NCI-H226 (cell line): ENCODE results near the gene FLRT1.

ENCODE experiments used
- DNase-seq: peaks from one replicate; pipeline ENCODE4 v3.0.0-alpha.2; 2015

The FLRT1 gene

GRCh38 chr11:64006398-64006797 lies 29.3 kb upstream of the FLRT1 start:
- no peak for DNase-seq

- DNase-seq = peak; percentile 18
Observed at GRCh38 chr11:64007160-64007628, 28.5 kb upstream of the FLRT1 start.

- peak; percentile 89 for DNase-seq
Observed at GRCh38 chr11:64007629-64008282, 28.0 kb upstream of the FLRT1 start.

- no peak for DNase-seq
Observed at GRCh38 chr11:64008283-64008913, 27.3 kb upstream of the FLRT1 start.

- DNase-seq = no peak
Observed at GRCh38 chr11:64008914-64009633, 26.7 kb upstream of the FLRT1 start.

GRCh38 chr11:64009710-64010109 lies 26.0 kb upstream of the FLRT1 start:
- no peak for DNase-seq

- DNase-seq = no peak
Observed at GRCh38 chr11:64010783-64011182, 24.9 kb upstream of the FLRT1 start.

- DNase-seq = no peak
Observed at GRCh38 chr11:64011371-64011770, 24.4 kb upstream of the FLRT1 start.

- DNase-seq = no peak
Observed at GRCh38 chr11:64013141-64013896, 22.4 kb upstream of the FLRT1 start.

- DNase-seq = no peak
Observed at GRCh38 chr11:64014356-64014755, 21.4 kb upstream of the FLRT1 start.

GRCh38 chr11:64015510-64015909 lies 20.2 kb upstream of the FLRT1 start:
- no peak for DNase-seq

GRCh38 chr11:64015935-64016845 lies 19.5 kb upstream of the FLRT1 start:
- DNase-seq = no peak

- DNase-seq = no peak
Observed at GRCh38 chr11:64017945-64018224, 17.8 kb upstream of the FLRT1 start.

GRCh38 chr11:64018310-64018709 lies 17.4 kb upstream of the FLRT1 start:
- no peak for DNase-seq

GRCh38 chr11:64019106-64020037 lies 16.4 kb upstream of the FLRT1 start:
- DNase-seq = no peak

- DNase-seq = no peak
Observed at GRCh38 chr11:64020976-64021756, 14.6 kb upstream of the FLRT1 start.

- no peak for DNase-seq
Observed at GRCh38 chr11:64021757-64022093, 14.0 kb upstream of the FLRT1 start.

- no peak for DNase-seq
Observed at GRCh38 chr11:64022125-64022784, 13.5 kb upstream of the FLRT1 start.

- DNase-seq = no peak
Observed at GRCh38 chr11:64023712-64024710, 11.7 kb upstream of the FLRT1 start.
